Spinal cord (tissue), 10 donors: Measurements from ENCODE around the gene MS4A18. TPM values are rescaled to one million over a fixed set of nuclear protein-coding genes. Genes with fewer than 3 reads are reported as not detected.

Source experiments
- DNase-seq, 6 donors: peaks; one replicate each; pipeline versions ENCODE4 v3.0.0 to v3.0.0-alpha.2; 2013 to 2015; ENCODE audit warnings: low spot score in 6 of 6, low read depth in 4 of 6
- H3K27ac ChIP-seq: one replicate; pipeline ENCODE4 v1.5.1; 2013; ENCODE audit warnings: low read depth, low read length, control low read depth
- H3K27me3 ChIP-seq: one replicate; pipeline ENCODE4 v1.6.1; 2013; ENCODE audit warnings: low read length; ENCODE audit not compliant: control insufficient read depth, insufficient read depth
- H3K36me3 ChIP-seq: one replicate; pipeline ENCODE4 v1.6.1; 2013; ENCODE audit warnings: low read length; ENCODE audit not compliant: control insufficient read depth, insufficient read depth
- H3K4me1 ChIP-seq: one replicate; pipeline ENCODE4 v1.6.1; 2013; ENCODE audit warnings: low read length; ENCODE audit not compliant: control insufficient read depth, insufficient read depth
- H3K4me3 ChIP-seq: one replicate; pipeline ENCODE4 v1.5.1; 2013; ENCODE audit warnings: low read depth, low read length, control low read depth
- H3K9me3 ChIP-seq: one replicate; pipeline ENCODE4 v1.6.1; 2013; ENCODE audit warnings: low read length; ENCODE audit not compliant: control insufficient read depth, insufficient read depth
- WGBS: methylation state at CpG from one replicate; pipeline ENCODE4 v1.1.5; 2013; ENCODE audit warnings: missing lambda C conversion rate; ENCODE audit not compliant: insufficient coverage; 5-methylcytosine and 5-hydroxymethylcytosine counted together
- polyA plus RNA-seq, 2 donors: library from polyadenylated mRNA; unstranded; fragments of 120-200 nt; gene quantifications; one replicate each; pipeline ENCODE4 v1.2.1, GENCODE V29; 2013; ENCODE audit not compliant: insufficient read length in 2 of 2
- total RNA-seq, 2 donors: library from RNA; depleted of rRNA in 1 of 2; stranded (reverse); fragments of 120-200 nt in 1 of 2; fragments of >200 nt in 1 of 2; gene quantifications; one replicate each; pipeline versions ENCODE4 v1.2.3 to v1.2.4, GENCODE V29; 2013 to 2014
- donor health status: healthy.

MS4A18 gene
- total and polyA plus RNA-seq, 4 donors: not detected

GRCh38 chr11:60762851-60763691, 38.6 kb downstream of the MS4A18 start:
- Histone ChIP-seq H3K9me3 (no peaks in the 10 kb centered on the region), H3K27ac (no peak overlapping the region), H3K4me1 (no peaks in the 10 kb centered on the region), H3K27me3 (no peaks in the 10 kb centered on the region), H3K4me3 (no peak overlapping the region), H3K36me3 (no peaks in the 10 kb centered on the region)
- 77% methylated on average over 6 of the region's 11 CpGs for WGBS
- DNase-seq: peak in 1 of 6 donors; percentile 15

GRCh38 chr11:60763692-60764369, 39.3 kb downstream of the MS4A18 start:
- Histone ChIP-seq H3K4me3 (no peak overlapping the region), H3K27ac (no peak overlapping the region), H3K36me3 (no peaks in the 10 kb centered on the region), H3K4me1 (no peaks in the 10 kb centered on the region), H3K9me3 (no peaks in the 10 kb centered on the region), H3K27me3 (no peaks in the 10 kb centered on the region)
- DNase-seq: no peak
- 83% methylated on average over 9 of the region's 11 CpGs for WGBS

- Histone ChIP-seq H3K4me3 (no peak overlapping the region), H3K9me3 (no peaks in the 10 kb centered on the region), H3K27ac (no peak overlapping the region), H3K36me3 (no peaks in the 10 kb centered on the region), H3K4me1 (no peaks in the 10 kb centered on the region), H3K27me3 (no peaks in the 10 kb centered on the region)
- WGBS: 10% methylated on average over 1 of the region's 1 CpG
- no peak for DNase-seq
Measured at GRCh38 chr11:60764879-60765278, 40.4 kb downstream of the MS4A18 start.

- no peaks in the 10 kb centered on the region for H3K27me3 ChIP-seq
- H3K4me1 ChIP-seq: no peaks in the 10 kb centered on the region
- no peak overlapping the region for H3K4me3 ChIP-seq
- H3K36me3 ChIP-seq: no peaks in the 10 kb centered on the region
- no peak for DNase-seq
- H3K9me3 ChIP-seq: no peaks in the 10 kb centered on the region
- no peak overlapping the region for H3K27ac ChIP-seq
- WGBS: 100% methylated on average over 4 of the region's 5 CpGs
Measured at GRCh38 chr11:60765355-60765754, 40.8 kb downstream of the MS4A18 start.

- WGBS: 100% methylated on average over 2 of the region's 10 CpGs
- Histone ChIP-seq H3K36me3 (no peaks in the 10 kb centered on the region), H3K9me3 (no peaks in the 10 kb centered on the region), H3K4me1 (no peaks in the 10 kb centered on the region), H3K27ac (no peak overlapping the region), H3K27me3 (no peaks in the 10 kb centered on the region), H3K4me3 (no peak overlapping the region)
- DNase-seq: no peak
Measured at GRCh38 chr11:60766547-60766946, 42.0 kb downstream of the MS4A18 start.

GRCh38 chr11:60767388-60767811, 42.9 kb downstream of the MS4A18 start:
- DNase-seq: no peak
- Histone ChIP-seq H3K27me3 (no peaks in the 10 kb centered on the region), H3K9me3 (no peaks in the 10 kb centered on the region), H3K4me3 (no peak overlapping the region), H3K36me3 (no peaks in the 10 kb centered on the region), H3K4me1 (no peaks in the 10 kb centered on the region), H3K27ac (no peak overlapping the region)
- 20% methylated on average over 13 of the region's 26 CpGs for WGBS

GRCh38 chr11:60768202-60768601, 43.7 kb downstream of the MS4A18 start:
- Histone ChIP-seq H3K27me3 (no peaks in the 10 kb centered on the region), H3K36me3 (no peaks in the 10 kb centered on the region), H3K9me3 (no peaks in the 10 kb centered on the region), H3K4me1 (no peaks in the 10 kb centered on the region), H3K27ac (no peak overlapping the region), H3K4me3 (no peak overlapping the region)
- DNase-seq: no peak
- WGBS: 98% methylated on average over 7 of the region's 8 CpGs

- Histone ChIP-seq H3K4me3 (no peak overlapping the region), H3K27ac (no peak overlapping the region), H3K9me3 (no peaks in the 10 kb centered on the region), H3K36me3 (no peaks in the 10 kb centered on the region), H3K27me3 (no peaks in the 10 kb centered on the region), H3K4me1 (no peaks in the 10 kb centered on the region)
- 82% methylated on average over 4 of the region's 4 CpGs for WGBS
- DNase-seq: no peak
Measured at GRCh38 chr11:60769273-60769672, 44.8 kb downstream of the MS4A18 start.

GRCh38 chr11:60769811-60770210, 45.3 kb downstream of the MS4A18 start:
- DNase-seq: no peak
- no peaks in the 10 kb centered on the region for H3K27me3 ChIP-seq
- H3K9me3 ChIP-seq: no peaks in the 10 kb centered on the region
- no peaks in the 10 kb centered on the region for H3K36me3 ChIP-seq
- H3K4me1 ChIP-seq: no peaks in the 10 kb centered on the region
- WGBS: 84% methylated on average over 11 of the region's 11 CpGs
- H3K4me3 ChIP-seq: no peak overlapping the region
- no peak overlapping the region for H3K27ac ChIP-seq

GRCh38 chr11:60771146-60771545, 46.6 kb downstream of the MS4A18 start:
- Histone ChIP-seq H3K4me1 (peaks cover 12% of the 10 kb centered on the region), H3K27ac (no peak overlapping the region), H3K4me3 (no peak overlapping the region), H3K36me3 (no peaks in the 10 kb centered on the region), H3K9me3 (no peaks in the 10 kb centered on the region), H3K27me3 (no peaks in the 10 kb centered on the region)
- WGBS: 93% methylated on average over 3 of the region's 4 CpGs
- DNase-seq: no peak
